ENCODE data around the gene PSPH. TPM values are rescaled to one million over a fixed set of nuclear protein-coding genes. Genes with fewer than 3 reads are reported as not detected.
"Not testable (repeated sequence)": the region's sequence is repeated elsewhere in the genome, so short reads cannot be mapped to it uniquely, and the experiment has no call there.

The PSPH gene
- polyA plus RNA-seq (ENCODE audit: insufficient read length in 4 of 4), result 10 to 100 TPM; 35.0 to 44.4 (median 37.1) TPM

DNA sequence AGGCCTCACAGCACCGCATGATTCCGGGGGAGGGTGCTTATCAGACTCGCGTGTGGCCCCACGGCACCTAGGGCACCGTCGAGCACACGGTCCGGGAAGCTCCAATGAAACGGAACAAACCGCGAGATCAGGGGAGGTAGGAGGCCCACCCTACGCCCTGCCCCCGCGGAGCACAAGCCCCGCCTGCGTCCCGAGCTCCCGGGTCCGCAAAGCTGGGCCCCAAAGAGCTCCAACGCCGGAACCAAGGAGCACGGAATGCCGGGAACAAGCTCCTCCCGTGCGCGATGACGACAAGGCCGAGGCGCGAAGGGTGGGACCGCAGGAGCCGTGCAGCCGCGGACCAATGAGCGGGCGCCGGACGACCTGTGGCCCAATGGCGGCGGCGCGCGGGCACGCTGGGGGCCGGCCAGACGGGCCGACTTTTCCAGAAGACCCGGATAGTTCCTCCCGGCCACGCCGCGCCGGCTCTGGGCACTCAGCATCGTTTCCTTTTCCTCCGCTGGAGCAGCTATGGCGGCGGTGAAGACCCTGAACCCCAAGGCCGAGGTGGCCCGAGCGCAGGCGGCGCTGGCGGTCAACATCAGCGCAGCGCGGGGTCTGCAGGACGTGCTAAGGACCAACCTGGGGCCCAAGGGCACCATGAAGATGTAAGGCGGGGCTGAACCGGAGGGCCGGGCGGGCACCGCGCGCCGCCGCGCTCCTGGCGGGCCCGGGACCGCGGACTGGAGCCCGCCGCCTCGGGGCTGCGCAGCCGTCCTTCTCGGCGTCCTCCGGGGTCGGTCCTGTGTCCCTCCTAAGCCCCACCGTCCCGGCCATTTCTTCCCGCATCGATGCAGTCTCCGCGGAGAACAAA, at the start of gene PSPH, which contains the start of gene CCT6A:
PSPH (minus strand) TSS at position 106 of the 853 bp plus-strand sequence. CDS start 30,232 bp downstream, outside the sequence.
CCT6A (plus strand) TSS at position 427 of the 853 bp plus-strand sequence; CDS start at position 511, 84 bp downstream.
- DNase-seq (ENCODE audit: low read depth in 4 of 4, low spot score in 3 of 4), result peak; percentile 93 to 97 (median 96)

- DNase-seq (ENCODE audit: low read depth in 4 of 4, low spot score in 3 of 4), result no peak
These were observed 48.4 kb upstream of the PSPH start for GRCh38 chr7:56099653-56100052.

GRCh38 chr7:56098187-56099008, 47.2 kb upstream of the PSPH start:
- DNase-seq (ENCODE audit: low read depth in 4 of 4, low spot score in 3 of 4), result not testable (repeated sequence)

- DNase-seq (ENCODE audit: low read depth in 4 of 4, low spot score in 3 of 4), result no peak
These were observed 46.5 kb upstream of the PSPH start for GRCh38 chr7:56097700-56098099.

DNA sequence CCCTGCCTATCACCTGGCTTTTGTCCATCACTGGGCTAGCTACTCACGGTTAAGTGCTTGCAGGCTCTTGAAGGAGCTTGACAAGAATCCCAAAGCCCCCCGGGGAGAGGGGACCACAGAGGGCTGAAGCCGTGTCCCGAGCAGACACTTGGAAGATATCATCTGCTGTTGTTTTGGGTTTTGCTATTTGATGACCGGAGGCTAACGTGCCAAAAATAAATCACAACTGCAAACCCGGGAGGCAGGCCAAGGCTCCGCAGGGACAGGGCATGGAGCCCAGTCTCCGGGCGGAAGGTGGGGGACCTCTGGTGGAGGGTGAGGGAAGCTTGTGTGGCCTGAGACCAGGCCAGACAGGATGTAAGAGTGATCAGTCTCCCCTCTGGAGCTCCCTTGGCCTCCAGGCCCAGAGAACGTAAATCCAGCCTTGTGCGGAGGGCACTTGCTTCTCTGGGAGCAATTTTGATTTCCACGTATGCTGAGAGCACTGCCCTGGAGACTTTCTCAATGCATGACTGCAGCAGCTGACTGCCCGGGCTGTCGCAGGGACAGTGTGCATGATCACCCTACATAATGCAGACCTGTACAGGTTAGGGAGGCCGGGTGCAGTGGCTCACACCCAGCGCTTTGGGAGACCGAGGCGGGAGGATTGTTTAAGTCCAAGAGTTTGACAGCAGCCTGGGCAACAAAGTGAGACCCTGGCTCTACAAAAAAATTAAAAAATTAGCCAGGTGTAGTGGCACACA, 41.7 kb upstream of the PSPH start, which contains the start of gene PHKG1:
PHKG1 (minus strand) TSS at position 164 of the 743 bp plus-strand sequence. CDS start 4,011 bp downstream, outside the sequence.
- no peak for DNase-seq (ENCODE audit: low read depth in 4 of 4, low spot score in 3 of 4)

GRCh38 chr7:56092388-56092787, 41.1 kb upstream of the PSPH start:
- not testable (repeated sequence) for DNase-seq (ENCODE audit: low read depth in 4 of 4, low spot score in 3 of 4)

GRCh38 chr7:56091591-56091990, 40.3 kb upstream of the PSPH start:
- no peak for DNase-seq (ENCODE audit: low read depth in 4 of 4, low spot score in 3 of 4)

DNA sequence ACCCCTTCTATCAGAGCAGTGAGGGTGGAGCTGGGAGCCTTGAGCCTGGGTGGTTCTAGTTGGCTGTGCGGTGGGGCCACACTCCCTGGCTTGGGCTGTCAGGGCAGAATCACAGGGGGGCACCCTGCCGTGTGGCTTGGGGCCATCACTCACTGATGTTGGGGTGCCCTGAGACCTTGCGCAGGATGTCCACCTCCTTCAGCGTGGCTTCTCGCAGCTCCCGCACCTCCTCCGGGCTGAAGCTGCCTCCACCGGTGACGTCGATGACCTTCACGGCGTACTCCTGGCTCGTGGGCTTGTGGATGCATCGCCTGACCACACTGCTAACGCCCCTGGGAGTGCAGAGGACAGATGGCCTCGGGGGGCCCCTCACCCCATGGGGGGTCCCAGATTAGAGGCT, 36.2 kb upstream of the PSPH start:
- no peak for DNase-seq (ENCODE audit: low read depth in 4 of 4, low spot score in 3 of 4)

GRCh38 chr7:56086761-56087160, 35.5 kb upstream of the PSPH start:
- no peak for DNase-seq (ENCODE audit: low read depth in 4 of 4, low spot score in 3 of 4)

DNA sequence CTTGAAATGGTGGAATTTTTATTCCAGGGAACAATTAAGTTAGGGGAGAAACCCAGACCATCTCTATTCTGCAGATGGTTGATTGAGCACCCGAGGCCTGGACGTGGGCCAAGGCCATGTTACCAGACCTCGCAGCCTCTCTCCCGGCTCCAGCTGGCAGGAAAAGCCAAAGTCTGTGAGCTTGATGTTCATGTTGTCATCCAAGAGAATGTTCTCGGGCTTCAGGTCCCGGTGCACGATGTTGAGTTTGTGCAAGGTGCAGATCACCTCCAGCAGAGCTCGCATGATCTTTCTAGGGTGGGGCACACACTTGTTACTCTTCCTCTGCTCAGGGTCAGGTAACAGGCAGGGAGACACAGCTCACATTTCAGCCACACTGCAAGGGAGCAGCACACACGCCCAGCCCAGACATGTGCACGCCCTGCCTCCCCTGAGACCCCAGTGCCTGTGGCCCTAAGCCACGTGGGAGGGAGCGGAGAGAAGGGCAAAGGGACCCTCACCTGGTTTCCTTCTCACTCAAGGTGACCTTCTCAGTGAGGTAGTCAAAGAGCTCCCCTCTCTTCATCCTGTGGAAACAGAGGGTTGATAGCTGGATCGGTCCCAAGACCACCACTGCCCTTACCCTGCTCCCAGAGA, 32.0 kb upstream of the PSPH start:
- DNase-seq (ENCODE audit: low read depth in 4 of 4, low spot score in 3 of 4), result no peak

DNA sequence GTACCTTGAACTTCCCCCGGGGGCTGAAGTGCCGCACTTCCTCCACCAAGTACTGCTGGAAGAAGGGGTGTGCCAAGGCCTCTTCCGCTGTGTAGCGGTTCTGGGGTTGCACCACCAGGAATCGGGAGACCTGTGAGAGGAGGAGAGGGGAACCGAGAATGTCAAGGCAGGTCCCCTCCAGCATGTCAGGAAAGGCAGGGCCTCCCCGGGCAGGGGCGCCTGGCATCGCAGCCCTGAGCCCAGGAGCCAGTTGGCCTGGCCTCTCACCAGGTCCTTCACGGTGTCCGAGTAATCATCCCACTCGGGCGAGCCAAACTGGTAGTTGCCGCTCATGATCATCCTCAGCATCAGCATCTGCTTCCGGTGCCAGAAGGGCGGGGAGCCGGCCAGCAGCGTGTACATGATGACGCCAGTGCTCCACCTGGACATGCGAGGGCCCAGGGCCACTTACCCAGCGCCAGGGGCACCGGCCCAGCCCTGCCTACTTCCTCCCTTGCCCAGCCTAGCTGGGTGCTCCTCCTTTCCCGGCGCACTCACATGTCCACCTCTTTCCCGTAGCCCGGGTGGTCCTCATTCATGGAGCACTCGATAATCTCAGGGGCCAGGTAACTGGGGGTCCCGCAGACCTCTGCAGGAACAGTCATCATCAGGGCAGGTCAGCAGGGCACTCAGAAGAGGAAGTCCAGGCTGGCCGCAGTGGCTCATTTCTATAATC, 30.5 kb upstream of the PSPH start:
- DNase-seq (ENCODE audit: low read depth in 4 of 4, low spot score in 3 of 4), result no peak

- not testable (repeated sequence) for DNase-seq (ENCODE audit: low read depth in 4 of 4, low spot score in 3 of 4)
These were observed 29.6 kb upstream of the PSPH start for GRCh38 chr7:56080726-56081435.

GRCh38 chr7:56079450-56080185, 28.4 kb upstream of the PSPH start:
- no peak for DNase-seq (ENCODE audit: low read depth in 4 of 4, low spot score in 3 of 4)

DNA sequence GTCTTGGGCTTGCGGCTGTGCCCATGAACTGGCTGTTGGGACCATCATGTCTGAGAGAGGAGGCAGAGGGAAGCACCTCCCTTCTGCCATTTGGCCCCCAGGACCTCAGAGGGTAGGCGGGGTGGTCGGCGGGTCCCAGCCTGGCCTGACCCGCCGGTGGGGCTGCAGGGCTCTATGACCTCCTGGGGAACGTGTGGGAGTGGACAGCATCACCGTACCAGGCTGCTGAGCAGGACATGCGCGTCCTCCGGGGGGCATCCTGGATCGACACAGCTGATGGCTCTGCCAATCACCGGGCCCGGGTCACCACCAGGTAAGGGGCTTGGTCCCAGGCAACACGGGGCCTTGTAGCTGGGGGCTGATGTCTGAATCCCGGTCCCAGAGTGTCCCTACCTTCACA, 27.0 kb upstream of the PSPH start:
- DNase-seq (ENCODE audit: low read depth in 4 of 4, low spot score in 3 of 4), result no peak

GRCh38 chr7:56077681-56078080, 26.4 kb upstream of the PSPH start:
- no peak for DNase-seq (ENCODE audit: low read depth in 4 of 4, low spot score in 3 of 4)

- peak in 3 of 4 donors; percentile 73 to 76 (median 74) for DNase-seq (ENCODE audit: low read depth in 4 of 4, low spot score in 3 of 4)
These were observed 23.1 kb upstream of the PSPH start for GRCh38 chr7:56074371-56074791.

GRCh38 chr7:56066376-56066775, 15.1 kb upstream of the PSPH start:
- not testable (repeated sequence) for DNase-seq (ENCODE audit: low read depth in 4 of 4, low spot score in 3 of 4)
